ENCODE data around the gene CORT.

DNA sequence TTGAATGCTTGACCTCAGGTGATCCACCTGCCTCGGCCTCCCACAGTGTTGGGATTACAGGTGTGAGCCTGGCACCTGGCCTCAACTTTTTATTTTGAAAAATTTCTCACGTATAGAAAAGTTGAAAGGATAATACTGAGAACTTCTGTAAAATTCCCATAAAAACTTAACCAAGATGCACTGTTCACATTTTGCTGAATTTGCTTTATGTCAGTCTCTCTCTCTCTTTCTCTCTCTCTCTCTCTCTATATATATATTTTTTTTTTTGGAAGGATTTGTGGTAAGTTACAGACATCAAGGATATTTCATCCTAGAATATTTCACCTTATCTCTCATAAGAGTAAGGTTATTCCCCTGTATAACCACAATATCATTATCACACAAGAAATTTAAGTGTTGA lies 30.8 kb downstream of the CORT start:
- TF ChIP-seq, protein P1, sequence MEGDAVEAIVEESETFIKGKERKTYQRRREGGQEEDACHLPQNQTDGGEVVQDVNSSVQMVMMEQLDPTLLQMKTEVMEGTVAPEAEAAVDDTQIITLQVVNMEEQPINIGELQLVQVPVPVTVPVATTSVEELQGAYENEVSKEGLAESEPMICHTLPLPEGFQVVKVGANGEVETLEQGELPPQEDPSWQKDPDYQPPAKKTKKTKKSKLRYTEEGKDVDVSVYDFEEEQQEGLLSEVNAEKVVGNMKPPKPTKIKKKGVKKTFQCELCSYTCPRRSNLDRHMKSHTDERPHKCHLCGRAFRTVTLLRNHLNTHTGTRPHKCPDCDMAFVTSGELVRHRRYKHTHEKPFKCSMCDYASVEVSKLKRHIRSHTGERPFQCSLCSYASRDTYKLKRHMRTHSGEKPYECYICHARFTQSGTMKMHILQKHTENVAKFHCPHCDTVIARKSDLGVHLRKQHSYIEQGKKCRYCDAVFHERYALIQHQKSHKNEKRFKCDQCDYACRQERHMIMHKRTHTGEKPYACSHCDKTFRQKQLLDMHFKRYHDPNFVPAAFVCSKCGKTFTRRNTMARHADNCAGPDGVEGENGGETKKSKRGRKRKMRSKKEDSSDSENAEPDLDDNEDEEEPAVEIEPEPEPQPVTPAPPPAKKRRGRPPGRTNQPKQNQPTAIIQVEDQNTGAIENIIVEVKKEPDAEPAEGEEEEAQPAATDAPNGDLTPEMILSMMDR (IDR thresholded peaks at IDR 0.05), result no peak
- no peak for TF ChIP-seq POLR2A (IDR thresholded peaks at IDR 0.05)
